Endodermal cell (in vitro differentiated cells): Measurements from ENCODE around the gene CLDN3. TPM values are rescaled to one million over a fixed set of nuclear protein-coding genes. Genes with fewer than 3 reads are reported as not detected.

ENCODE experiments used
- DNase-seq: peaks from one replicate; pipeline ENCODE4 v3.0.0-alpha.2; 2017
- H3K27ac ChIP-seq: 2 replicates; pipeline ENCODE4 v1.5.1; 2013; ENCODE audit warnings: mild to moderate bottlenecking, low read depth, low read length, moderate library complexity
- H3K27me3 ChIP-seq: 2 replicates; pipeline ENCODE4 v1.6.1; 2013; ENCODE audit warnings: mild to moderate bottlenecking, low read length, moderate library complexity; ENCODE audit not compliant: insufficient read depth, control insufficient read depth, poor library complexity, severe bottlenecking
- H3K36me3 ChIP-seq: 2 replicates; pipeline ENCODE4 v1.7.0; 2013; ENCODE audit warnings: mild to moderate bottlenecking, low read length, moderate library complexity; ENCODE audit not compliant: control insufficient read depth, insufficient read depth
- H3K4me1 ChIP-seq: one replicate; pipeline ENCODE4 v1.7.0; 2013; ENCODE audit warnings: low read length; ENCODE audit not compliant: control insufficient read depth, insufficient read depth
- H3K4me3 ChIP-seq: 2 replicates; pipeline ENCODE4 v1.5.1; 2013; ENCODE audit warnings: mild to moderate bottlenecking, low read length, moderate library complexity
- H3K9ac ChIP-seq: 2 replicates; pipeline ENCODE4 v1.6.1; 2013; ENCODE audit warnings: mild to moderate bottlenecking, low read length, moderate library complexity; ENCODE audit not compliant: poor library complexity, severe bottlenecking; ENCODE audit errors: extremely low read depth
- H3K9me3 ChIP-seq: 2 replicates; pipeline ENCODE4 v1.6.1; 2013; ENCODE audit warnings: mild to moderate bottlenecking, low read length, moderate library complexity; ENCODE audit not compliant: control insufficient read depth
- H3K27ac Mint-ChIP-seq: 2 replicates; pipeline ENCODE4 v1.8.0; 2020; ENCODE audit warnings: mixed read lengths
- H3K27me3 Mint-ChIP-seq: 2 replicates; pipeline ENCODE4 v1.8.0; 2021; ENCODE audit warnings: mild to moderate bottlenecking, mixed read lengths; ENCODE audit not compliant: insufficient read depth
- H3K36me3 Mint-ChIP-seq: 2 replicates; pipeline ENCODE4 v1.8.0; 2020; ENCODE audit warnings: low read depth, mixed read lengths
- H3K4me1 Mint-ChIP-seq: 2 replicates; pipeline ENCODE4 v1.8.0; 2020; ENCODE audit warnings: mixed read lengths
- H3K4me3 Mint-ChIP-seq: 2 replicates; pipeline ENCODE4 v1.8.0; 2020; ENCODE audit warnings: mild to moderate bottlenecking, moderate library complexity, mixed read lengths
- H3K9me3 Mint-ChIP-seq: 2 replicates; pipeline ENCODE4 v1.8.0; 2020; ENCODE audit warnings: mild to moderate bottlenecking, mixed read lengths
- CTCF ChIP-seq: fragments of 200-600 bp; sonication (generic); conservative IDR thresholded peaks from 2 replicates; pipeline ENCODE4 v1.5.0; 2021; ENCODE audit warnings: antibody characterized with exemption, mild to moderate bottlenecking
- WGBS, 2 experiments: methylation state at CpG; one replicate each; pipeline versions ENCODE4 v1.1.5 to v1.1.7; 2013; ENCODE audit warnings: missing lambda C conversion rate in 2 of 2, mixed read lengths in 1 of 2; ENCODE audit not compliant: insufficient coverage in 1 of 2, insufficient read length in 1 of 2; 5-methylcytosine and 5-hydroxymethylcytosine counted together
- total RNA-seq, 2 donors: library from RNA; stranded (reverse); fragmentation: NEBNext Ultra II Directional in 1 of 2; extraction: Animal tissue kit (Norgen Biotek cat#: 25700) in 1 of 2; gene quantifications; 2 replicates in 1 of 2; 3 replicates in 1 of 2; pipeline ENCODE4 v1.2.1, GENCODE V29; 2021

CLDN3 gene
- total RNA-seq, 2 donors from 2014 or later: 20.7 to 47.0 TPM

- Histone ChIP-seq H3K4me1 (peaks cover 11% of the 10 kb centered on the region), H3K36me3 (peaks cover 18% of the 10 kb centered on the region), H3K27me3 (no peaks in the 10 kb centered on the region), H3K9ac (no peak overlapping the region), H3K4me3 (no peak overlapping the region), H3K9me3 (no peaks in the 10 kb centered on the region), H3K27ac (peak overlapping the region; percentile 22)
- H3K27ac Mint-ChIP-seq: peak overlapping the region; percentile 99
- H3K27me3 Mint-ChIP-seq: no peaks in the 10 kb centered on the region
- DNase-seq: peak; percentile 74
- no peak for TF ChIP-seq CTCF
- H3K4me3 Mint-ChIP-seq: peak overlapping the region; percentile 32
- peaks cover 31% of the 10 kb centered on the region for H3K4me1 Mint-ChIP-seq
- 65 to 78% methylated on average over 2 to 4 of the region's 5 CpGs for WGBS, 2 experiments
- peaks cover 15% of the 10 kb centered on the region for H3K36me3 Mint-ChIP-seq
- H3K9me3 Mint-ChIP-seq: no peaks in the 10 kb centered on the region
Observed at GRCh38 chr7:73740771-73741170, 29.3 kb downstream of the CLDN3 start.

- TF ChIP-seq CTCF: no peak
- H3K9me3 Mint-ChIP-seq: no peaks in the 10 kb centered on the region
- Histone ChIP-seq H3K9me3 (no peaks in the 10 kb centered on the region), H3K27ac (no peak overlapping the region), H3K36me3 (peaks cover 21% of the 10 kb centered on the region), H3K4me1 (peaks cover 11% of the 10 kb centered on the region), H3K4me3 (no peak overlapping the region), H3K27me3 (no peaks in the 10 kb centered on the region), H3K9ac (no peak overlapping the region)
- peak overlapping the region; percentile 99 for H3K27ac Mint-ChIP-seq
- 83 to 96% methylated on average over 3 to 7 of the region's 7 CpGs for WGBS, 2 experiments
- H3K36me3 Mint-ChIP-seq: peaks cover 17% of the 10 kb centered on the region
- H3K4me1 Mint-ChIP-seq: peaks cover 31% of the 10 kb centered on the region
- H3K4me3 Mint-ChIP-seq: peak overlapping the region; percentile 32
- H3K27me3 Mint-ChIP-seq: no peaks in the 10 kb centered on the region
- no peak for DNase-seq
Observed at GRCh38 chr7:73740212-73740611, 29.9 kb downstream of the CLDN3 start.

DNA sequence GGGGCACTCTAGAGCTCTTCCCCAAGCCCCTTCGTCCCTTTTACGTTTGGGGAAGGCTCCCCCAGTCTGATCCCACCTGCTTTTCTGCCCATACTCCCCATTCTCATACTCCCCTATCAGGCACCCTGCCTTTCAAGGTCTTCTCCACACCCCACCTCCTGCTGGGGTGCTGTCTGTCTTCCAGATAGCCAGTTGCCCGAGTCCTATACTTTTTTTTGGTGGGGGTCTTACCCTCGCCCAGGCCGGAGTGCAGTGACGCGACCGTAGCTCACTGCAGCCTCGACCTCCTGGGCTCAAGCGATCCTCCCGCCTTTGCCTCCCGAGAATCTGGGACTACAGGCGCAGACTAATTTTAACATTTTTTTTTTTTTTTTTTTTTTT is 30.7 kb downstream of the CLDN3 start:
- no peaks in the 10 kb centered on the region for H3K27me3 ChIP-seq

More for the DNA sequence above, 30.7 kb downstream of the CLDN3 start:
- H3K27me3 Mint-ChIP-seq: no peaks in the 10 kb centered on the region
- H3K36me3 ChIP-seq: peaks cover 21% of the 10 kb centered on the region
- H3K27ac ChIP-seq: peak overlapping the region; percentile 83
- peak overlapping the region; percentile 95 for H3K9ac ChIP-seq
- H3K4me3 ChIP-seq: peak overlapping the region; percentile 84
- H3K9me3 ChIP-seq: no peaks in the 10 kb centered on the region
- H3K36me3 Mint-ChIP-seq: peaks cover 18% of the 10 kb centered on the region
- peak; percentile 66 for DNase-seq
- WGBS, 2 experiments: 63 to 71% methylated on average over 7 to 13 of the region's 13 CpGs
- TF ChIP-seq CTCF: no peak
- H3K4me1 ChIP-seq: peaks cover 11% of the 10 kb centered on the region
- H3K4me1 Mint-ChIP-seq: peaks cover 34% of the 10 kb centered on the region
- H3K4me3 Mint-ChIP-seq: peak overlapping the region; percentile 86
- peak overlapping the region; percentile 98 for H3K27ac Mint-ChIP-seq
- H3K9me3 Mint-ChIP-seq: no peaks in the 10 kb centered on the region
